Nucleus accumbens (tissue), 56 donors: ENCODE measurements around the gene ZNF275.
"Not testable (repeated sequence)": the region's sequence is repeated elsewhere in the genome, so short reads cannot be mapped to it uniquely, and the experiment has no call there.

Experiments used
- DNase-seq, 56 donors: peaks; one replicate each; lab custom pipeline; 2025; lab: John Stamatoyannopoulos, UW

The ZNF275 gene

GRCh38 chrX:153382563-153383482, 48.9 kb downstream of the ZNF275 start:
- no peak for DNase-seq

- no peak for DNase-seq
Measured at GRCh38 chrX:153384390-153384789, 50.4 kb downstream of the ZNF275 start.

DNA sequence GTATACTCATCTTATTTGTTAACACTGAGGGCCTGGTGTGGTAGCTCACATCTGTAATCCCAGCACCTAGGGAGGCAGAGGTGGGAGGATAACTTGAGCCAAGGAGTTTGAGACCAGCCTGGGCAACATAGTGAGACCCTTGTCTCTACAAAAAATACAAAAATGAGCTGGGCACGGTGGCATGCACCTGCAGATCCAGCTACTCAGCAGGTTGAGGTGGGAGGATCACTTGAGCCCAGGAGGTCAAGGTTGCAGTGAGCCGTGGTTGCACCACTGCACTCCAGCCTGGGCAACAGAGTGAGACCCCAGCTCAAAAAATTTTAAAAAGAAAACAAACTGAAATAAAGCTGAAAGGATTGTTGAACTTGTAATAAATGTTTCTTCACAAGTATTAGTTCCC, 51.0 kb downstream of the ZNF275 start:
- DNase-seq: not testable (repeated sequence)

GRCh38 chrX:153386097-153386496, 52.1 kb downstream of the ZNF275 start:
- DNase-seq: no peak

- DNase-seq: no peak
Measured at GRCh38 chrX:153387345-153387744, 53.4 kb downstream of the ZNF275 start.

DNA sequence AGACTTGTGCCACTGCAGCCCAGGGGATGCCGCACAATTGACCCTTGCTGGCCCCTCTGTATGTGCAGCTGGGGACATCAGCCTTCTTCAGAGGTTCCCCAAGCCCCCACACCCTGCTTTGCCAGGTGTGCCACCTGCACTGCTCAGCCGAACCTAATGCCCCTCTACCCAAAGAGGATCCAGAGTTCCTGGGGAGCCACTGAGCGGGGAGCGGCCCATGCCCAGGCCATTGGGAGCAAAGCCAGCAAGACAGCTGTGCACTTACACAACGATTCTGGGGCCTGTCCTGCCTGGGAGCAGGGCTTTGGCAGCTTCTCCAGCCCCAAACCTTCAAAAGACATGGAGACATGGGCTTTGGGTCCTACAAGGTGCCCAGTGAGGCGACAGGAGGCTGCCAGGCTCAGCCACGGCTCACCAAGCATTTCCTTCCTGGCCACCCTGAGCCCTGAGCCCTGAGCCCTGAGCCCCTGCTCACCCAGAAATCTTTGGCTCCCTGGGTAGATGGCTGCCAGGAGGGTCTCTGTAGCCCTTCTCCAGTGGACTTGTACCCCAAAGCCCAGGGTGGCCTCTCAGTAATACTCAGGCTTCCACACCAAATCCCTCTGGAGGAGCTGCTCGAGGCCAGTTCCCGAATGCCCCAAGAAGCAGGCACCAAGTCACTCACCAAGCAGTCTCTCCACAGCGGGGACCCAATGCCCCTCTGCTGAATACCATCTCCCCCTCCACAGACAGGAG, 54.2 kb downstream of the ZNF275 start:
- DNase-seq: no peak

- DNase-seq: no peak
Measured at GRCh38 chrX:153388722-153389459, 54.9 kb downstream of the ZNF275 start.

DNA sequence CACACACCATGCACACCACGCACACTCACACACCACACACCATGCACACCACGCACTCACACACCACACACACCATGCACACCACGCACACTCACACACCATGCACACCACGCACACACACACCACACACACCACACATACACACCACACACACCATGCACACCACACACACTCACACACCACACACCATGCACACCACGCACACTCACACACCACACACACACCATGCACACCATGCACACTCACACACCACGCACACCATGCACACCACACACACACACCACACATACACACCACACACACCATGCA, 55.5 kb downstream of the ZNF275 start:
- not testable (repeated sequence) for DNase-seq

DNA sequence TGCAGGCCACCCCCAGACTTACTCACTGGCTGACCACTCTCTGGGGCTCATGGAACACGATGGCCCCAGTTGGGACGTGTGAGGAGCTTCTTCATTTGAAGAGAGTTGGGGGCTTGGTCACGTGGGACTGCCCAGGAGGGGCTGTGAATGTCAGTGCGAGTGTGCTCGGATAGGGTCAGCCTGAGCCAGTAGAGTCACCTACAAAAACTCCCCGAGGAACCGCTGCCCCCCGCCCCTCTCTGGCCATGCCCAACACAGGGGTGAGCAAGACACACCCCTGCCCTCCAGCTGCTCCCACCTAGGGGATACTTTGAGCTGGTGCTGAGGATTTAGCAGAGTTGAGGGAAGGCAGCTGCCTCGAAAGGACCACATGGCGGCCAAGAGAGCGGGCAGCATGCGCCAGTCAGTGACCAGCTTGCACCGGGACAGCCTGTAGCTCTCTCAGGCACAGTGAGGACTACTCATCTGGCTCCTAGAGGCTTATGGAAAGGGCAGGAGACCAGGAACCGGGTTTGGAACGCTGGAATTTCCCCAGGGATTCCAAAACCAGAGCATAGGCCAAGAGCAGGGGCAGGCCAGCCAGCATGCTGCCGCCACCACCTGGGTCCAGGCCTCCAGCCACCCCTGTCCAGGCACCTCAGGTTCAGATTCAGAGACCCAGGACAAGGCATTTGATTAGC, 58.8 kb downstream of the ZNF275 start:
- no peak for DNase-seq

GRCh38 chrX:153394612-153395011, 60.7 kb downstream of the ZNF275 start:
- no peak for DNase-seq

- DNase-seq: no peak
Measured at GRCh38 chrX:153395613-153396319, 61.8 kb downstream of the ZNF275 start.

DNA sequence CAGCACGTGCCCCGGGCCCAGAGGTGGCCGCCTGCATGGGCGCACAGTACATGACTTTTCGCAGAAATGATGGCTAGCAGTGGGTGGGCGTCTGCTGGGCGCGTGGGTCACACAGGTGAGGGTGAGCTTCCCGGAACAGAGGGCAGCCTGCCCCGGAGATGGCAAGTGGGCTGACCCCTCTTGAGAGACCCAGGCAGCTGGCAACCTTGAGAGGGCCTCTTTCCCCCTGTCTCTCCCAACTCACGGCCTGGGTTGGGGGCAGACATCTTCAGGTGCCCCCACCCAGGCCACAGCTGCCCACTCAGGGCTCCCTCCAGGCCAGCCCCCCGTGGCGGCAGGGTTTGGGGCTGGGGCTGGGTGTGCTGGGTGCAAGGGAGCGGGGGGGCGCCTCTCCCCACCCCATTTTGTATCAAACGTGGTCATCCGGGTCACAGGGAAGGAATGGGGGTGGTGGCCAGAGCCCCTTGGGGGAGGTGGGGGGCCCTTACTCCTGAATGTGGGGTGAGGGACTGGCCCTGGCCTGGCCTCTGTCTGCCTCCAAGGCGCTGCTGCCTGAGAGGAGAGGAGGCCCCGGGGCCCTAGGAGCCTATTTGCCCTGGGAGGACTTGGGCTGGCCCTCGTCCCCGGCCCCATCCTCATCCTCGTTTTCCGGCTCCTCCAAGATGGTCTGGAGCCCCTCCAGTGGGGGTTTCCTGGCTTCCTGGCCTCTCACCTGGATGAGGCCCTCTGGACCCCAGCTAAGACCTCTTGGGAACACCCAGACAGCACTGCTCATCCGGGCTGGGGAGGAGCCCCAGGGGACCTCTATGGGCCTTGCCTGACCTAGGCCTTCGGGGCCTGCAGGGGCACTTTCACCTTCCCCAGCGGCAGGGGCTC, 62.6 kb downstream of the ZNF275 start:
- no peak for DNase-seq

- DNase-seq: no peak
Measured at GRCh38 chrX:153397256-153397960, 63.5 kb downstream of the ZNF275 start.

DNA sequence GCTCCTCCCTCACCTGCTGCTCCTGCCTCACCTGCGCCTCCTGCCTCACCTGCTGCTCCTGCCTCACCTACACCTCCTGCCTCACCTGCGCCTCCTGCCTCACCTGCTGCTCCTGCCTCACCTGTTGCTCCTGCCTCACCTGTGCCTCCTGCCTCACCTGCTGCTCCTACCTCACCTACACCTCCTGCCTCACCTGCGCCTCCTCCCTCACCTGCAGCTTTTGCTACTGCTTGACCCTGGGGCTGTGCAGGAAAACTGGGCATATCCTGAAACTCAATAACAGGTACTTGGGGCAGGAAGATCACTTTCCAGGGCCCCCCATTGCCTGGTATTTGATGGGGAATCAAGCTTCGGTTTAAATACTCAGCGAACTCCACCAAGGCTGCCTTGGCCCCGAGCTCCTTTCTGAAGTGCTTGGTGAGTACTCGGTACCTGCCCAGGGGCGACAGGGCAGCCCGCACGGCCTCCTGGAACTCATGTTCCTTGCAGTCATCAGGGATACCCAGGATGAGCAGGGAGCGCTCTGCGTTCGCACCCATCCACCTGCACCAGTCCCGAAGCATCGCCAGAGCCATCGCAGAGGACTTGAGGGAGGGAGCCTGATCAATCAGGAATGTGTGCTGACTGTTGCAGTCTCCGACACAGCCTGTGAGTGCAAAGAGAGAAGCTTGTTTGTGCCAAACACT, 64.5 kb downstream of the ZNF275 start:
- DNase-seq: no peak

DNA sequence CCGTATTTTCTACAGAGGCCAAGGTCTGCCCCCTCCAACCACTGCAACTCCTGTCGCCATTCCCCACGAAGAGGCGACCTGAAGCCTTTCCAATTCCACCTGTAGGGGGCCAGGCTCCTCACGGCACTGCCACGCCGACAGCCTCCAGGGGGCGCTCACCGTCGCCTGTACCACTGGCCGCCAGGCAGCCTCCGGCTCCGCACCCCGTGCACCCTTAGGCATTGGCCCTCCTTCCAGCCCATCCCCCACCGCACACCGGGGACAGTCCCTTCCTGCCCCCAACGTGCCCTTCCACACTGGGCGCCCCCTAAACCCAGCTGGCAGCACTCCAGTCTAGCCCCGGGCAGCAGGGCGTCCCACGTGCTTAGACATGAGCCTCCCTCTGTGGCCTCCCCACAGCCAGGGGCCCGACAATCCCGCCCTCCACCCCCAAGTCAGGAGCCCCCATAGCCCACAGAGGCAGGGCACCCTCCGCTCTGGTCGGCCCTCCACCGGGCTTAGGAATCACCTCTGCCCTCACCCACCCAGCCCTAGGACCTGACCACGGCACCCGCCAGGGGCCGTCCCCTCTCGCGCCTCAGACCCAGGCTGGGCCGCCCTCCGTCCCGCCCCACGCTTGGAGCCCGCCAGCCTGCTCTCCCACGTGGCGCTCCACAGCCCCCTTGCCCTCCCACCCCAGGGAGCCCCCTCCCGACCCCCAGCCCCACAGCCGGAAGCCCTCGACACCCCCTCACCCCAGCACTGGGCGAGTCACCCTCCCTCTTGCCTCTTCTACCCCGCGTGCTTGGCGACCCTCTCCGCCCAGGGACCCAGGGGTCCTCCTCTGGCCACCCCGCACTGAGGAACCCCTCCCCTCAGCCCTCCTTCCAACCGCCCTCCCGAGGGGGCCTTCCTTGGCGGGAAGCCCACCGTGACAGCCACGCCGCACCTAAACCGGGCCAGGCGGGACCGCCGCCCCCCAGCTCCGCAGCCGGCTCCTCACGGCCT, 66.5 kb downstream of the ZNF275 start:
- no peak for DNase-seq

DNA sequence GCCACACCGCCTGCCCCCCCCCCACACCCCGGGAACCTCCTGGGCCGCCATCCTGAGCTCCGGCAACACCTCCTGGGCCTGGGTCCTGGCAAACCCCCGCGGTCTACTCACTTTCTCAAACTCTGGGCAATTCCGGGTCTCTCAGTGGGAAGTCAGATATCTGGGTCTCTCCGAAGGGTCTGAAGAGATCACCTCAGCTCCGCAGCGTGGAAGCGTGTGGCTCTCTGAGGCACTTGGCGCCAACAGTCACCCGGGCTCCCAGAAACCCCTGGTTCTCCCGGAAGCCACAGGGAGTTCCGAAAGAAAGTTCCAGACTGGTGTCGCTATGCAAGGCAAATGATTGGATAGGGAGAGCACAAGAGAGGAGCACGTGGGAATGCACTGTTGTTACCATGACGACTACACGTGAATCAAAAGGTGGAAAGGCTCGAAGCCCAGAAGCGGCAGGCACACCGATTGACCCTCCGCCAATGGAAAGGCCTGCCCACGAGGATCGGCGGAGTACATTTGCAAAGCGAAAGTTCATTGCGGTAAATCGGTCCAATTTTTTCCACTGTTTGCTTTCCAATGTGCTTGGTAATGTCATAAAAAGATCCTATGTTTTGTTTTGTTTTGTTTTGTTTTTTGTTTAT, 67.3 kb downstream of the ZNF275 start, which contains the start of gene PNMA6E:
Gene PNMA6E (minus strand): TSS at position 218 of the 632 bp plus-strand sequence. CDS start 2,501 bp downstream, outside the sequence.
- DNase-seq: no peak
